Measurements from ENCODE around the gene NFKB1.

NFKB1 gene

DNA sequence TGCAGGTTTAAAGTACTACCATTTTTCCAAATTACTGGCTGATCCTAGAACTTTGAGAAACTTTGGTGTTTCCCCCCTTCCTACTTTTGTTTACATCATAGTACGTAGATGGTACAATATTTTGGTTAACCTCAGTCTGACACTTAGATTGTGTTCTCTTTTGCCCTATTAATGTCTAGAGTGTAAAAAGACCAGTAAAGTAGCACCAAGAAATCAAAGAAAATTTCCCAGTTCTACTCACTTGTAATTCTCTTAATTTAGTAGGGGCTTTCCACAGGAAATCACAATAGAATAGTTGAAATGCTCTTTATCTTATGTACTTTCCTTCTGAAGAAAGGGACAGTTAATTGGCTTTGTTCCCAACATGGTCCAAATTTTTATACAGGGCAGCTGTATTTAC, 51.6 kb downstream of the NFKB1 start:
- Histone ChIP-seq H3K36me3 (ENCODE audit: control insufficient read depth in 1 of 2, insufficient read depth in 2 of 2, low read length in 2 of 2) (no peaks in the 10 kb centered on the region), H3K27ac (ENCODE audit: low read length) (no peak overlapping the region), H3K4me1 (ENCODE audit: control insufficient read depth in 1 of 2, insufficient read depth in 2 of 2, low read length in 2 of 2) (peaks cover 0 to 23% of the 10 kb centered on the region in 2 donors), H3K27me3 (ENCODE audit: low read depth, low read length) (no peaks in the 10 kb centered on the region), H3K9me3 (ENCODE audit: control insufficient read depth in 1 of 2, low read length in 2 of 2) (no peaks in the 10 kb centered on the region), H3K4me3 (ENCODE audit: low read depth in 1 of 2, low read length in 2 of 2) (no peak overlapping the region)

DNA sequence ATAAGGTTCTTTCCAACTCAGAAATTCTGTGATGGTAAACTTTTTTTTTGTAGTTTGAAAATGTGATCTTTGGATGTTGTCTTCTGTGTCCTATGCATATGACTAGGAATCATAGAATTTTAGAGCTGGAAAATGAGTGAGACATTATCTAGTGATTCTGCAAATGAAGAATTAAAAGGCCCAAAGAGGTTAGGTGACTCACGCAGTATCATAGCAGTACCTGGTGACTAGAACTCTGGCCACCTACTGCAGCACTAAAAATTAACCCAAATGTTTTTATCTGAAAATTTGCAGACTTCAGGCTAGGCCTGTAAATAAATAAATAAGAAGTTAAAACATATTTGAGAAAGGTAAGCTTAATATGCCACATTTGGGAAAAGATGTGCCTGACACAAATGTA, 52.8 kb downstream of the NFKB1 start:
- H3K27ac ChIP-seq (ENCODE audit: low read length): no peak overlapping the region

DNA sequence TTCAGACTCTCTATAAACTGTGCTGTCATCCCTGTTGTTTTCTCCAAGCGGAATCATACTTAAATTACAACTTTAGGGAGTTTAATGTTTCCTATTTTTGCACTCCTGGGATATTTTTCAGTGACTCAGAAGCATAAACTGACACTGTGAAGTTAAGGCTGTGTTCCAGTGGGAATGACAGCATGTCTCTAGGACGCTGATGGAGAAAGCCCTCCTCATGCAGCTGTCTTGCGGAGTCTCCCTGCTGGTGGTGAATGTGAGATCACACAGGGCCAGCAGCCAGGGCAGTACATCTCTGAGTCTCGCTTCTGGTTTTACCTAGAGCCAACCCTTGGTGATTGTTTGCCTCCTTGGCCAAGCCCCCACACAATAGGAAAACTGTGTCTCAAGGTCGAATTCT, 53.3 kb downstream of the NFKB1 start:
- no peak overlapping the region for H3K4me3 ChIP-seq (ENCODE audit: low read depth in 1 of 2, low read length in 2 of 2)
- H3K27ac ChIP-seq (ENCODE audit: low read length): no peak overlapping the region
- H3K27me3 ChIP-seq (ENCODE audit: low read depth, low read length): no peaks in the 10 kb centered on the region
- no peaks in the 10 kb centered on the region for H3K9me3 ChIP-seq (ENCODE audit: control insufficient read depth in 1 of 2, low read length in 2 of 2)
- peaks cover 0 to 23% of the 10 kb centered on the region in 2 donors for H3K4me1 ChIP-seq (ENCODE audit: control insufficient read depth in 1 of 2, insufficient read depth in 2 of 2, low read length in 2 of 2)
- no peaks in the 10 kb centered on the region for H3K36me3 ChIP-seq (ENCODE audit: control insufficient read depth in 1 of 2, insufficient read depth in 2 of 2, low read length in 2 of 2)

More for the DNA sequence above, 52.8 kb downstream of the NFKB1 start:
- H3K9me3 ChIP-seq (ENCODE audit: control insufficient read depth in 1 of 2, low read length in 2 of 2): no peaks in the 10 kb centered on the region
- H3K27me3 ChIP-seq (ENCODE audit: low read depth, low read length): no peaks in the 10 kb centered on the region
- H3K36me3 ChIP-seq (ENCODE audit: control insufficient read depth in 1 of 2, insufficient read depth in 2 of 2, low read length in 2 of 2): no peaks in the 10 kb centered on the region
- no peak overlapping the region for H3K4me3 ChIP-seq (ENCODE audit: low read depth in 1 of 2, low read length in 2 of 2)
- H3K4me1 ChIP-seq (ENCODE audit: control insufficient read depth in 1 of 2, insufficient read depth in 2 of 2, low read length in 2 of 2): peaks cover 0 to 23% of the 10 kb centered on the region in 2 donors

DNA sequence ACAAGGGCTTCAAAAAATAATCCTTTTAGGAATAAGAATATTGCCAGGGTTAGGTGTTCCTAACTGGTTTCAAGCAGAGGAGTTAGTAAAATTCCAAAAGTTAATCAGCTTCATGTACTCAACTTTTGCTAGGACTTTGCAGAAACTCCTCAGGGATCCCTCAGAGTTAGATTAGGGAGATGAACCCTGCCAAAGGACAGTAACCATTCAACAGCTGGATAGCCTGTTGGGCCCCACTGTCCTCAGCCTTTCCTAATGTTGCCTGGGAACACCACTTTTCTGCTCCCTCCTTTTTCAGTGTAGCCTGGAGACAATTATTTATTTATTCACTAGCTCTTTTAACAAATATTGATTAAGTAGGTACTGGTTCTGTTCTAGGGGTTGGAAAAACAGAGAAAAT, 53.8 kb downstream of the NFKB1 start:
- Histone ChIP-seq H3K27ac (ENCODE audit: low read length) (no peak overlapping the region), H3K9me3 (ENCODE audit: control insufficient read depth in 1 of 2, low read length in 2 of 2) (no peaks in the 10 kb centered on the region), H3K4me1 (ENCODE audit: control insufficient read depth in 1 of 2, insufficient read depth in 2 of 2, low read length in 2 of 2) (peaks cover under 1 to 25% of the 10 kb centered on the region in 2 donors), H3K4me3 (ENCODE audit: low read depth in 1 of 2, low read length in 2 of 2) (no peak overlapping the region), H3K36me3 (ENCODE audit: control insufficient read depth in 1 of 2, insufficient read depth in 2 of 2, low read length in 2 of 2) (no peaks in the 10 kb centered on the region), H3K27me3 (ENCODE audit: low read depth, low read length) (no peaks in the 10 kb centered on the region)

DNA sequence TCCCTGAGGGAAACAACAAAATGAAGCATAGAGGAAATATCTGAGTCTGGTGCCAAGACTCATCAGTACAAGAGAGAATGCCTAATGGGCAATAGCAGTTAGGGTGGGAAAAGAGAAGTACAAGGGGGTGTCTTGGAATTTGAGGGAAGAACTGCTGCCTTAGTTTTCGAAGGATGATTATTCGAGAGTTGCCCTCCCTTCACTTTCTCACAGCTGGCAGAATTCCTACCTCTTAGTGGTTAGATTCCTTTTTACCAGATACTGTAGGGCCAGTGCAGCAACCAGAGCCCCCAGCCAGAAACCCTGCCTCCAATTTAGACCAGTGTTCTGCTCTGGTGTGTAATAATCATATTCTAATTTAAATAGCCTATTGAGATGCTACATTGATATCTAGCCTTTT, 56.5 kb downstream of the NFKB1 start:
- Histone ChIP-seq H3K36me3 (ENCODE audit: control insufficient read depth in 1 of 2, insufficient read depth in 2 of 2, low read length in 2 of 2) (no peaks in the 10 kb centered on the region), H3K4me3 (ENCODE audit: low read depth in 1 of 2, low read length in 2 of 2) (no peak overlapping the region), H3K9me3 (ENCODE audit: control insufficient read depth in 1 of 2, low read length in 2 of 2) (no peaks in the 10 kb centered on the region), H3K4me1 (ENCODE audit: control insufficient read depth in 1 of 2, insufficient read depth in 2 of 2, low read length in 2 of 2) (peaks cover 7 to 37% of the 10 kb centered on the region in 2 donors), H3K27me3 (ENCODE audit: low read depth, low read length) (no peaks in the 10 kb centered on the region), H3K27ac (ENCODE audit: low read length) (no peak overlapping the region)

DNA sequence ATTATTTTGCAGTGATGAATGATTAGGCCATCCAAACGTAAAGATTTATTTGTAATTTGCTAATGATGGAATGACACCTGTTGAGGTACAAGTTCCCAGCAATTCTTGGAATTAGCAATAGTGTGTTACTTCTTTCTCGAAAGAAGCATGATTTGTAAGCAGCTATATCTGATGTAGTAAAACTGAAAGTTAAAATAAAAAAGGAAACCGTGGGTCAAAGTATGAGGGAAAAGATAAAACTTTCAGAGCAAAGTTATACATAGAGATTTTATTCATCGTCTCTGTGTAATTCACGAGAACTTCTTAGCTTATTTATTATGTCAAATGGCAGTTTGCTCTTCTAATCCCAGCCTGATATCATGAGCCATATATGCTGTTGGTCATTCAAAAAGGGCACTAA, 59.0 kb downstream of the NFKB1 start:
- Histone ChIP-seq H3K36me3 (ENCODE audit: control insufficient read depth in 1 of 2, insufficient read depth in 2 of 2, low read length in 2 of 2) (no peaks in the 10 kb centered on the region), H3K4me3 (ENCODE audit: low read depth in 1 of 2, low read length in 2 of 2) (no peak overlapping the region), H3K27ac (ENCODE audit: low read length) (peak overlapping the region; percentile 2), H3K4me1 (ENCODE audit: control insufficient read depth in 1 of 2, insufficient read depth in 2 of 2, low read length in 2 of 2) (peaks cover 7 to 20% of the 10 kb centered on the region in 2 donors), H3K27me3 (ENCODE audit: low read depth, low read length) (no peaks in the 10 kb centered on the region), H3K9me3 (ENCODE audit: control insufficient read depth in 1 of 2, low read length in 2 of 2) (no peaks in the 10 kb centered on the region)

DNA sequence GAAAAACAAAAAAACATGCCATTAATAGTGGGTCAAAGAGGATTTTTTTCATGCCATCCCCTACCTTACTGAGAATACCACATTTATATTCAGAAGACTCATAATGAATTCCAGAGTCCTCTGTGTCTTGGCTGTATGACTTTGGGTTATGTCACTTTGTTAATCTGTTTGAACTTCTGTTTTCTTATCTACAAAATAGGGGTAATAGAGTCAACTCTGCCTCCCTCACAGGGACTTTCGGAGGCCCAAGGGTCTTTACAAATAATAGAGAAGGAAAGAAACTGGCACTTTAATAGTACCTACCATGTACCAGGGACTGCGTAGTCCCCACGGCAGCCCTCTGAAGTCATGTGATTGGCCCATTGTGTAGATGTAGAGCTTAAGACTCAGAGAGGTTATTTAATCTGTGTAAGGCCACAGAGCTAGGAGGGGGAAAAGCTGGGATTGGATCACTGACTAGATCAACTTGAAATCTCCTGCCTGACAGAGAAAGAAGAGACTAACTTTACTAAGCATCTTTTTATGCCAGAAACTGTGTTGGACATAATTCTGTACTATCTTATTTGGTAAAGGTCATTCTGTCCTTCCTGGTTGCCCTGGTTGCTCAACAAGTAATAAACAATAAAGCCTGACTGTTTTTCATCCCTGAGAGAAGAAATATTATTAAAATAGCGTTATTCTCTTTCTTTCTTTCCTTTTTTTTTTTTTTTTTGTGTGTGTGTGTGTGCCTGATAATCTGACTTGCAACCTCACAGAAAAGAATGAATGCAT, 59.6 kb downstream of the NFKB1 start:
- Histone ChIP-seq H3K27ac (ENCODE audit: low read length) (peak overlapping the region; percentile 2), H3K9me3 (ENCODE audit: control insufficient read depth in 1 of 2, low read length in 2 of 2) (no peaks in the 10 kb centered on the region), H3K4me1 (ENCODE audit: control insufficient read depth in 1 of 2, insufficient read depth in 2 of 2, low read length in 2 of 2) (peaks cover 7 to 19% of the 10 kb centered on the region in 2 donors), H3K4me3 (ENCODE audit: low read depth in 1 of 2, low read length in 2 of 2) (no peak overlapping the region), H3K27me3 (ENCODE audit: low read depth, low read length) (no peaks in the 10 kb centered on the region), H3K36me3 (ENCODE audit: control insufficient read depth in 1 of 2, insufficient read depth in 2 of 2, low read length in 2 of 2) (no peaks in the 10 kb centered on the region)

DNA sequence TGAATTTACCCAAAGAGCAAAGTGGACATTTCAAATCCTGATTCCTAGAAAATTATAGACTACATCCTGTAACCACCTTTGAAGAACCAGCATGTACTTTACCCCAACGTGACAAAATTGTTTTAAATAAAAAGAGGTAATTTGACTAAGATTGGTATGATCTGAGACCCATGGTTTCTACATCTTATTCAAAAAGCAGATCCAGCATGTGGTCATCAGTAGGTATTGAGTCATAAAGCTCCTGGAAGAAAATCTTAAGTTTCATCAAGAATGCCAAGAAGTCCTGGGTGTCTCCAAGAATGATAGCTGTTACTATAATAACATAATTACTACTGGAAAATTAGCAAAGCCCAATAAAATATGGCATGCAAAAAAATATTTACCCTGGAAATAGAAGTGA, 61.8 kb downstream of the NFKB1 start:
- Histone ChIP-seq H3K36me3 (ENCODE audit: control insufficient read depth in 1 of 2, insufficient read depth in 2 of 2, low read length in 2 of 2) (no peaks in the 10 kb centered on the region), H3K9me3 (ENCODE audit: control insufficient read depth in 1 of 2, low read length in 2 of 2) (no peaks in the 10 kb centered on the region), H3K27ac (ENCODE audit: low read length) (no peak overlapping the region), H3K4me1 (ENCODE audit: control insufficient read depth in 1 of 2, insufficient read depth in 2 of 2, low read length in 2 of 2) (peaks cover 7 to 19% of the 10 kb centered on the region in 2 donors), H3K4me3 (ENCODE audit: low read depth in 1 of 2, low read length in 2 of 2) (no peak overlapping the region), H3K27me3 (ENCODE audit: low read depth, low read length) (no peaks in the 10 kb centered on the region)

DNA sequence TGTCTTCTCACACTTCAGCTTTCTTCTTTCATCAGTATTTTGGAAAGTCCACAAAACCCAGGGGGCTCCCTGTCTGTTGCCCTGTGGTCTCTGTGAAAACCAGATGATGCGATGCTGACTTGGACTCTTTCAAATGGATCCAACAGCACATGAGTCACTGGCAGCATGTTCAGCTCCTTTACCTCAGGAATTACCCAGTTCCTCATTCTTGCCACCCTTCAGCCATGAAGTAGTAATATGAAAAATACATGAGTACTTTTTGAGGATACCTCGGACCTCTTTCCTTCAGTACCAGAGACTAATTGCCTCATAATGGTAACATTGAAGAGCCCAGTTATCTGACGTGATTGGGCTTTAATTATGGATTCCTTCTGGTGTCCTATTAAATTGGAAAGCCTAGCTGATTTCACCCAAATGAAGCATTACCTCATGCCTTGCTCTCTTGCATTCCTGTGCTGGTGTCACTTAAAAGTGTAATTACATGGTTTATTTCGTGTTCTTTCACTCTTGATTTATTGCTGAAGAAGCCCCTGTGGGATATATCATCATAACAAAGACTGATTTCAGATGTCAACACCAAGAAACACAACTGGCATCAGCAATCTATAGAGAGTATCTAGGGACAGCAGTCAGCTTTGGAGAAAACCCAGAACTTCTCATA, 63.4 kb downstream of the NFKB1 start:
- H3K27ac ChIP-seq (ENCODE audit: low read length): no peak overlapping the region
- no peaks in the 10 kb centered on the region for H3K9me3 ChIP-seq (ENCODE audit: control insufficient read depth in 1 of 2, low read length in 2 of 2)
- no peaks in the 10 kb centered on the region for H3K36me3 ChIP-seq (ENCODE audit: control insufficient read depth in 1 of 2, insufficient read depth in 2 of 2, low read length in 2 of 2)
- peaks cover 7 to 19% of the 10 kb centered on the region in 2 donors for H3K4me1 ChIP-seq (ENCODE audit: control insufficient read depth in 1 of 2, insufficient read depth in 2 of 2, low read length in 2 of 2)
- H3K4me3 ChIP-seq (ENCODE audit: low read depth in 1 of 2, low read length in 2 of 2): no peak overlapping the region
- H3K27me3 ChIP-seq (ENCODE audit: low read depth, low read length): no peaks in the 10 kb centered on the region

DNA sequence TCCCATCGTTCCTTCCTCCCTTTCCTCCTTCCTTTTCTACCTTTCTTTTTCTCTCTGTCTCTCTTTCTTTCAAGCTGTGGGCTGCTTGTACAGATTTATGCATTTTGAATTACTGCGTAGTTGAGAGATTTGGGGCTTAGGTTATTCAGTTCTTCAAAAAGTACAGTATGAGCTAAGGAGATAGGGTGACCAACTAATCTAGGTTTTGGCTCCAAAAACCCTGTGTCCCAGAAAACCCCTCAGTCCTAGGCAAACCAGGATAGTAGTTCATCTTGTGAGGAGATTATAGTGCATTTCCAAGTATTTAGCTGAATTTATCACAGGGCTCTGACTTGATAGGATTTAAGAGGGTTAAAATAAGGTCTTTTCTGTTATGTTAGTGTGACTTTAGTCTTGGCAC, 64.5 kb downstream of the NFKB1 start:
- H3K4me3 ChIP-seq (ENCODE audit: low read depth in 1 of 2, low read length in 2 of 2): no peak overlapping the region
- peaks cover 0 to 12% of the 10 kb centered on the region in 2 donors for H3K4me1 ChIP-seq (ENCODE audit: control insufficient read depth in 1 of 2, insufficient read depth in 2 of 2, low read length in 2 of 2)
- H3K9me3 ChIP-seq (ENCODE audit: control insufficient read depth in 1 of 2, low read length in 2 of 2): no peaks in the 10 kb centered on the region
- no peaks in the 10 kb centered on the region for H3K27me3 ChIP-seq (ENCODE audit: low read depth, low read length)
- H3K36me3 ChIP-seq (ENCODE audit: control insufficient read depth in 1 of 2, insufficient read depth in 2 of 2, low read length in 2 of 2): peaks cover 0 to 3% of the 10 kb centered on the region in 2 donors
- H3K27ac ChIP-seq (ENCODE audit: low read length): no peak overlapping the region

DNA sequence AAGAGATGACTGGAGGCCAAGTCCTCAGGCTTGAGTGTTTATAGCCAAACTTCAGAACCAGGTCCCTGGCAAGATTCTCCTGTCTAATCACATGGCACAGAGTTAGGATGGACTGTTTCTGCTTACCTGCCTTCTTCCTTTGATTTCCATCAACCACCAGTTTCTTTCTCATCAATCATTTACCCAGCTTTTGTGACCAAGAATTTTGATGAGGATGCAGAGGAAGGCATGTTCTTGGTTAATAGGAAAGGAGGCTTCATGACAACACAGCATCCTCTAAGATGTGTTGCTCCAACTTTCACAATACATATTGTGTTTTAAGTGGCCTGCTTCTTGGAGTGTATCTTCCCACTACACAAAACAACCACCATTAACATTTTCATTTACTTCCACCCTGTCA, 65.3 kb downstream of the NFKB1 start:
- no peak overlapping the region for H3K4me3 ChIP-seq (ENCODE audit: low read depth in 1 of 2, low read length in 2 of 2)
- H3K27ac ChIP-seq (ENCODE audit: low read length): no peak overlapping the region
- H3K36me3 ChIP-seq (ENCODE audit: control insufficient read depth in 1 of 2, insufficient read depth in 2 of 2, low read length in 2 of 2): peaks cover 0 to 3% of the 10 kb centered on the region in 2 donors
- no peaks in the 10 kb centered on the region for H3K27me3 ChIP-seq (ENCODE audit: low read depth, low read length)
- H3K9me3 ChIP-seq (ENCODE audit: control insufficient read depth in 1 of 2, low read length in 2 of 2): no peaks in the 10 kb centered on the region
- peaks cover 0 to 4% of the 10 kb centered on the region in 2 donors for H3K4me1 ChIP-seq (ENCODE audit: control insufficient read depth in 1 of 2, insufficient read depth in 2 of 2, low read length in 2 of 2)
